ENCODE data around the gene JAK3. TPM values are rescaled to one million over a fixed set of nuclear protein-coding genes. Genes with fewer than 3 reads are reported as not detected.

JAK3 gene
- total and polyA plus RNA-seq, 2 of the 4 experiments (the other 2 are of a cell fraction): 0.36 to 1.5 TPM

DNA sequence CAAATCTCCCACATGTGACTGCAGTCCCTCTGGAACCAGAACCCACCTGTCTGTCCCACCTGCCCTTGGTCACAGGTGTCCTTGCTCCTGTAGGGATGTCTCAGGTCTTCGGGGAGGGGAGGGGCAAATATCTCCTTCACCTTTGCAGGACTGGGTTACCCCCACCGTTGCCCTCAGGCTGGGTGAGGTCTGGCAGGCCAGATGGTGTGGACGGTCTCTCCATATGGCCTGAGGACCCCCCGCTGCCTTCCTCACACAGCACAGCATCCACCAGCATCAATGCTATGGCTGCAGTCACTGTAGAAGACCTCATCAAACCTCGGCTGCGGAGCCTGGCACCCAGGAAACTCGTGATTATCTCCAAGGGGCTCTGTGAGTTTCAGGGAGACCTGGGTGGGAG lies 33.9 kb upstream of the JAK3 start:
- Histone ChIP-seq H3K4me1 (ENCODE audit: control insufficient read depth, insufficient read depth, low read length) (no peaks in the 10 kb centered on the region), H2AK5ac (ENCODE audit: low read depth, low read length) (no peak overlapping the region), H4K91ac (ENCODE audit: insufficient read depth, low read depth, low read length) (no peak overlapping the region), H3K18ac (ENCODE audit: low read depth, low read length) (no peak overlapping the region), H2BK20ac (ENCODE audit: low read depth, low read length) (no peak overlapping the region), H3K27me3 (ENCODE audit: control insufficient read depth, insufficient read depth, low read length) (peaks cover 4% of the 10 kb centered on the region; the same call in 1 of the 2 replicates), H3K23ac (ENCODE audit: low read depth, low read length) (no peak overlapping the region), H3K27ac (ENCODE audit: insufficient read depth, low read length) (no peak overlapping the region), H3K36me3 (ENCODE audit: control insufficient read depth, insufficient read depth, low read length) (no peaks in the 10 kb centered on the region), H4K5ac (ENCODE audit: low read depth, low read length) (no peak overlapping the region), H3K4me2 (ENCODE audit: low read depth, low read length) (no peak overlapping the region), H3K56ac (ENCODE audit: extremely low read depth, insufficient read depth, low read length) (no peak overlapping the region), H2BK5ac (ENCODE audit: low read depth, low read length, poor library complexity, severe bottlenecking) (no peak overlapping the region), H2BK120ac (ENCODE audit: low read depth, low read length) (no peak overlapping the region), H2BK15ac (ENCODE audit: low read depth, low read length) (no peak overlapping the region), H2AFZ (replicated peaks; ENCODE audit: low read length, poor library complexity) (no peak overlapping the region), H3K9me3 (ENCODE audit: control insufficient read depth, insufficient read depth, low read length) (no peaks in the 10 kb centered on the region), H3K14ac (replicated peaks; ENCODE audit: low read depth, low read length) (no peak overlapping the region), H3K79me1 (ENCODE audit: low read depth in 1 of 2, low read length in 2 of 2) (no peaks in the 10 kb centered on the region), H4K8ac (ENCODE audit: low read depth in 2 of 2, low read length in 2 of 2) (no peak overlapping the region), H3K4ac (ENCODE audit: low read depth, low read length) (no peak overlapping the region), H3K9me1 (ENCODE audit: insufficient read depth, low read length) (no peaks in the 10 kb centered on the region), H2AK9ac (replicated peaks; ENCODE audit: low read depth, low read length, poor library complexity) (no peak overlapping the region), H3K9ac (ENCODE audit: low read depth, low read length) (no peak overlapping the region), H3K4me3 (ENCODE audit: insufficient read depth, low read depth, low read length) (no peak overlapping the region), H4K20me1 (ENCODE audit: insufficient read depth, low read length) (no peaks in the 10 kb centered on the region)
- no TSS peak for BruUV-seq (replicated peaks)
- CTCF ChIA-PET: no interaction called here
- DNase-seq (no peak), ATAC-seq (ENCODE audit: low read depth) (no peak)
- POLR2A ChIA-PET (ENCODE audit: unreplicated experiment): no interaction called here
- in situ Hi-C loops (cut with MboI; ENCODE audit: low sequenced_read_pairs) (no loop called here), intact Hi-C loops (cut with micrococcal nuclease) (no loop called here), dilution Hi-C loops (cut with HindIII; ENCODE audit: low sequenced_read_pairs, unreplicated experiment) (no loop called here)
- WGBS, 2 experiments (ENCODE audit: extremely low coverage in 2 of 2, insufficient read length in 1 of 2): 68% methylated on average over 3 of the region's 7 CpGs; no CpG with 5 or more reads in 1 of the 2 experiments
- TF ChIP-seq, protein P1, sequence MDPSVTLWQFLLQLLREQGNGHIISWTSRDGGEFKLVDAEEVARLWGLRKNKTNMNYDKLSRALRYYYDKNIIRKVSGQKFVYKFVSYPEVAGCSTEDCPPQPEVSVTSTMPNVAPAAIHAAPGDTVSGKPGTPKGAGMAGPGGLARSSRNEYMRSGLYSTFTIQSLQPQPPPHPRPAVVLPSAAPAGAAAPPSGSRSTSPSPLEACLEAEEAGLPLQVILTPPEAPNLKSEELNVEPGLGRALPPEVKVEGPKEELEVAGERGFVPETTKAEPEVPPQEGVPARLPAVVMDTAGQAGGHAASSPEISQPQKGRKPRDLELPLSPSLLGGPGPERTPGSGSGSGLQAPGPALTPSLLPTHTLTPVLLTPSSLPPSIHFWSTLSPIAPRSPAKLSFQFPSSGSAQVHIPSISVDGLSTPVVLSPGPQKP (IDR thresholded peaks at IDR 0.05; ENCODE audit: borderline replicate concordance, low read depth, low read length): no peak
- TF ChIP-seq RFX5 (IDR thresholded peaks at IDR 0.05; ENCODE audit: low read depth, low read length) (no peak), BHLHE40 (IDR thresholded peaks at IDR 0.05; ENCODE audit: low read depth, low read length) (no peak), SMC3 (IDR thresholded peaks at IDR 0.05; ENCODE audit: low read depth, low read length) (no peak), NFE2L2 (IDR thresholded peaks at IDR 0.05; ENCODE audit: low read depth, low read length) (no peak), MXI1 (IDR thresholded peaks at IDR 0.05; ENCODE audit: borderline replicate concordance, low read depth, low read length) (no peak), POLR2A (IDR thresholded peaks at IDR 0.05; ENCODE audit: low read depth, low read length) (no peak), MAZ (IDR thresholded peaks at IDR 0.05; ENCODE audit: borderline replicate concordance, low read depth, low read length) (no peak), RAD21 (IDR thresholded peaks at IDR 0.05; ENCODE audit: low read length) (no peak)
- TF ChIP-seq, protein P2, sequence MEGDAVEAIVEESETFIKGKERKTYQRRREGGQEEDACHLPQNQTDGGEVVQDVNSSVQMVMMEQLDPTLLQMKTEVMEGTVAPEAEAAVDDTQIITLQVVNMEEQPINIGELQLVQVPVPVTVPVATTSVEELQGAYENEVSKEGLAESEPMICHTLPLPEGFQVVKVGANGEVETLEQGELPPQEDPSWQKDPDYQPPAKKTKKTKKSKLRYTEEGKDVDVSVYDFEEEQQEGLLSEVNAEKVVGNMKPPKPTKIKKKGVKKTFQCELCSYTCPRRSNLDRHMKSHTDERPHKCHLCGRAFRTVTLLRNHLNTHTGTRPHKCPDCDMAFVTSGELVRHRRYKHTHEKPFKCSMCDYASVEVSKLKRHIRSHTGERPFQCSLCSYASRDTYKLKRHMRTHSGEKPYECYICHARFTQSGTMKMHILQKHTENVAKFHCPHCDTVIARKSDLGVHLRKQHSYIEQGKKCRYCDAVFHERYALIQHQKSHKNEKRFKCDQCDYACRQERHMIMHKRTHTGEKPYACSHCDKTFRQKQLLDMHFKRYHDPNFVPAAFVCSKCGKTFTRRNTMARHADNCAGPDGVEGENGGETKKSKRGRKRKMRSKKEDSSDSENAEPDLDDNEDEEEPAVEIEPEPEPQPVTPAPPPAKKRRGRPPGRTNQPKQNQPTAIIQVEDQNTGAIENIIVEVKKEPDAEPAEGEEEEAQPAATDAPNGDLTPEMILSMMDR (conservative IDR thresholded peaks at IDR 0.05; ENCODE audit: low read depth, low read length): no peak
